ENCODE data around the gene EPOP.
"Not testable (repeated sequence)": the region's sequence is repeated elsewhere in the genome, so short reads cannot be mapped to it uniquely, and the experiment has no call there.

The EPOP gene

DNA sequence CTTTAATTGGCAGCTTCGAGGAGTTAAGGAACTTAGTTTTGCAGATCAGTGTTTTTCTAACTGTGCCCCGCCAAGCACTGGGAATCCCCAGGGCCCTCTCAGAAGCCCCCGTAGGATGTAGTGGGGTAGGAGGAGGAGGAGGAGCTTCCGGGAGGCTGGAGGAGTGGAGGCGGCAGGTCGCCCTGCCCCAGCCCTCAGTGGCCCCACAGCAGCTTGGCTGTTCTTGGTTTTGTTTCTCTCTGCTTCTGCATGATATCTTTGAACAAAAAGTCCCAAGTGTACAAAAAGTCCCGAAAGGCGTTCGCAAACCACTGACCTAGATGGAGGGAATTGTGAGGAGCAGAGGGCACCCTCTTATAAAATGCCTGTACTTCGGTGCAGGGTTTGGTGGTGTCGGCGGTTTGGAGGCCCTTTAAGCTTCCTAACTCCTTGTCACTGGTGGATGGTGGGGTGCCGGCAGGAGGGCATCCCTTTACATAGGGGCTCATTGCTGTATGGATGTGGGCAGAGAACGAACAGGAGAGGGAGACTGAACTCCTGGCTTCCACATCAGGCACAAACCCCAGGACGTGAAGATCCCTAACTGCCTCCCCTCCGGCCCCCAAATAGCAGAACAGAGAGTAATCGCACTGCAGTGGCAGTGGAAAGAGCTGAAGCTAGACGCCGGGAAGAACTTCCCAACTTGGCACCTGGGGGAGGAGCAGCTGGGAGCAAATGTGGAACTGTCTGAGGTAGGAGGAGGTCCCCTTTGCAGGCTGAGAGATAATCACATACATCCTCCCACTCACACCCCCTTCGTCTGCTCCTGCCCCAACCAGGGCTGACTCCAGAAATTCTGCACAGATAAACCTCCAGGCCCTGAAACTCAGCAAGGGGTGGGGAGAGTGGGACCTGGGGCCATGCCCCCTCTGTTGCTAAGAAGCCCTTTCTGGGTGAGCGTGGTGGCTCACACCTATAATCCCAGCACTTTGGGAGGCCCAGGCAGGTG is 20.1 kb downstream of the EPOP start:
- H3F3A ChIP-seq (ENCODE audit: insufficient read depth): no peaks in the 10 kb centered on the region
- H3K4me2 ChIP-seq (ENCODE audit: low read depth, low read length, poor library complexity, severe bottlenecking): no peak overlapping the region
- H3K4me3 ChIP-seq (ENCODE audit: insufficient read depth, low read length, poor library complexity, severe bottlenecking): no peak overlapping the region
- no peak for TF ChIP-seq EZH2phosphoT487 (conservative IDR thresholded peaks at IDR 0.05; ENCODE audit: low read length)
- TF ChIP-seq, protein P1, sequence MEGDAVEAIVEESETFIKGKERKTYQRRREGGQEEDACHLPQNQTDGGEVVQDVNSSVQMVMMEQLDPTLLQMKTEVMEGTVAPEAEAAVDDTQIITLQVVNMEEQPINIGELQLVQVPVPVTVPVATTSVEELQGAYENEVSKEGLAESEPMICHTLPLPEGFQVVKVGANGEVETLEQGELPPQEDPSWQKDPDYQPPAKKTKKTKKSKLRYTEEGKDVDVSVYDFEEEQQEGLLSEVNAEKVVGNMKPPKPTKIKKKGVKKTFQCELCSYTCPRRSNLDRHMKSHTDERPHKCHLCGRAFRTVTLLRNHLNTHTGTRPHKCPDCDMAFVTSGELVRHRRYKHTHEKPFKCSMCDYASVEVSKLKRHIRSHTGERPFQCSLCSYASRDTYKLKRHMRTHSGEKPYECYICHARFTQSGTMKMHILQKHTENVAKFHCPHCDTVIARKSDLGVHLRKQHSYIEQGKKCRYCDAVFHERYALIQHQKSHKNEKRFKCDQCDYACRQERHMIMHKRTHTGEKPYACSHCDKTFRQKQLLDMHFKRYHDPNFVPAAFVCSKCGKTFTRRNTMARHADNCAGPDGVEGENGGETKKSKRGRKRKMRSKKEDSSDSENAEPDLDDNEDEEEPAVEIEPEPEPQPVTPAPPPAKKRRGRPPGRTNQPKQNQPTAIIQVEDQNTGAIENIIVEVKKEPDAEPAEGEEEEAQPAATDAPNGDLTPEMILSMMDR (IDR thresholded peaks at IDR 0.05; ENCODE audit: insufficient read depth, low read length, poor library complexity, severe bottlenecking): no peak
- H3K9me3 ChIP-seq (ENCODE audit: insufficient read depth, low read length): no peaks in the 10 kb centered on the region
- H3K9me2 ChIP-seq (replicated peaks; ENCODE audit: insufficient read depth, low read length): no peaks in the 10 kb centered on the region
- H3K79me2 ChIP-seq (ENCODE audit: insufficient read depth, low read length): no peaks in the 10 kb centered on the region
- H2AFZ ChIP-seq (ENCODE audit: low read depth, low read length, severe bottlenecking): no peak overlapping the region
- H3K27ac ChIP-seq (ENCODE audit: low read depth, low read length): no peak overlapping the region
- H3K36me3 ChIP-seq (ENCODE audit: low read length): no peaks in the 10 kb centered on the region
- H4K20me1 ChIP-seq (ENCODE audit: low read depth, low read length): no peaks in the 10 kb centered on the region
- no peaks in the 10 kb centered on the region for H3K27me3 ChIP-seq (ENCODE audit: low read length)
- no peak overlapping the region for H3K9ac ChIP-seq (ENCODE audit: low read length)

DNA sequence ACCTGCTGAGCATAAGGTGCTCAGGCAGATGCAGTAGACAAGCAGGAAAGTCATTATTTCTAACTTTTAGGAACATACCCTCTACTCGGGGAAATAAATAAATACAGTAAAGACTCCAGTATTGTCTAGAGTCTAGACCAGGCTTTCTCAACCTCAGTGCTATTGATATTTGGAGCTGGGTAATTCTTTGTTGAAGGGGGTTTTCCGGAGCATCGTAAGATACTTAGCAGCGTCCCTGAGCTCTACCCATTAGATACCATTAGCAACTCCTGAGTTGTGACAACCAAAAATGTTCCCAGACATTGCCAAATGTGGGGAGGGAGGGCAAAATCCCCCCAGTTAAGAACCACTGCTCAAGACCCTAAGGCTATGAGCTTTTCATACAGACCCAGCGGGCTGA is 21.1 kb downstream of the EPOP start:
- H3K36me3 ChIP-seq (ENCODE audit: low read length): no peaks in the 10 kb centered on the region
- H3K9ac ChIP-seq (ENCODE audit: low read length): no peak overlapping the region
- H2AFZ ChIP-seq (ENCODE audit: low read depth, low read length, severe bottlenecking): no peak overlapping the region
- no peak overlapping the region for H3K4me2 ChIP-seq (ENCODE audit: low read depth, low read length, poor library complexity, severe bottlenecking)
- no peaks in the 10 kb centered on the region for H3F3A ChIP-seq (ENCODE audit: insufficient read depth)
- no peaks in the 10 kb centered on the region for H3K79me2 ChIP-seq (ENCODE audit: insufficient read depth, low read length)
- H3K9me3 ChIP-seq (ENCODE audit: insufficient read depth, low read length): no peaks in the 10 kb centered on the region
- no peak overlapping the region for H3K27ac ChIP-seq (ENCODE audit: low read depth, low read length)
- H3K9me2 ChIP-seq (replicated peaks; ENCODE audit: insufficient read depth, low read length): no peaks in the 10 kb centered on the region
- no peak overlapping the region for H3K4me3 ChIP-seq (ENCODE audit: insufficient read depth, low read length, poor library complexity, severe bottlenecking)
- H4K20me1 ChIP-seq (ENCODE audit: low read depth, low read length): no peaks in the 10 kb centered on the region
- TF ChIP-seq EZH2phosphoT487 (conservative IDR thresholded peaks at IDR 0.05; ENCODE audit: low read length): no peak
- TF ChIP-seq, protein P1 (IDR thresholded peaks at IDR 0.05; ENCODE audit: insufficient read depth, low read length, poor library complexity, severe bottlenecking): no peak
- H3K27me3 ChIP-seq (ENCODE audit: low read length): no peaks in the 10 kb centered on the region

DNA sequence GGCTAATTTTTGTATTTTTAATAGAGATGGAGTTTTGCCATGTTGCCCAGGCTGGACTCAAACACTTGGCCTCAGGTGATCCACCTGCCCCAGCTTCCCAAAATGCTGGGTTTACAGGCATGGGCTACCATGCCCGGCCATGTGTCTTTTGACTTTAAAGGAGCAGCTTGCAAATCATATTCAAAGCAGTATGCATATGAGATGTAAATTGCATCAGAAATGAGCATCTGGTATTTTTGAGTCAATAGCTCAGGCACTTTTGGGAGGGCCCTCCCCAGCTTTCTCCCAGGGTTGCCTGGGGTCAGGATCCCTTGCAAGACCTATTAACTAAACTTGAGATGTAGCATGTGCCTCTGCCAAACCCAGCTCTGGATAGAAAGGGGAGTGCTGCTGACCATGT is 21.5 kb downstream of the EPOP start:
- Histone ChIP-seq H3F3A (ENCODE audit: insufficient read depth) (no peaks in the 10 kb centered on the region), H3K4me2 (ENCODE audit: low read depth, low read length, poor library complexity, severe bottlenecking) (no peak overlapping the region), H3K36me3 (ENCODE audit: low read length) (no peaks in the 10 kb centered on the region), H3K9ac (ENCODE audit: low read length) (no peak overlapping the region), H2AFZ (ENCODE audit: low read depth, low read length, severe bottlenecking) (no peak overlapping the region), H3K27ac (ENCODE audit: low read depth, low read length) (no peak overlapping the region), H3K27me3 (ENCODE audit: low read length) (no peaks in the 10 kb centered on the region), H3K9me3 (ENCODE audit: insufficient read depth, low read length) (no peaks in the 10 kb centered on the region), H3K79me2 (ENCODE audit: insufficient read depth, low read length) (no peaks in the 10 kb centered on the region), H4K20me1 (ENCODE audit: low read depth, low read length) (no peaks in the 10 kb centered on the region), H3K4me3 (ENCODE audit: insufficient read depth, low read length, poor library complexity, severe bottlenecking) (no peak overlapping the region), H3K9me2 (replicated peaks; ENCODE audit: insufficient read depth, low read length) (no peaks in the 10 kb centered on the region)
- TF ChIP-seq EZH2phosphoT487 (conservative IDR thresholded peaks at IDR 0.05; ENCODE audit: low read length): no peak
- TF ChIP-seq, protein P1 (IDR thresholded peaks at IDR 0.05; ENCODE audit: insufficient read depth, low read length, poor library complexity, severe bottlenecking): no peak

GRCh38 chr17:38650653-38651173 is 24.0 kb downstream of the EPOP start:
- not testable (repeated sequence) for H3K4me2 ChIP-seq (ENCODE audit: low read depth, low read length, poor library complexity, severe bottlenecking); H3K27ac ChIP-seq (ENCODE audit: low read depth, low read length); H2AFZ ChIP-seq (ENCODE audit: low read depth, low read length, severe bottlenecking); H4K20me1 ChIP-seq (ENCODE audit: low read depth, low read length); H3K79me2 ChIP-seq (ENCODE audit: insufficient read depth, low read length); H3K36me3 ChIP-seq (ENCODE audit: low read length); H3K9me3 ChIP-seq (ENCODE audit: insufficient read depth, low read length); H3K27me3 ChIP-seq (ENCODE audit: low read length); H3K4me3 ChIP-seq (ENCODE audit: insufficient read depth, low read length, poor library complexity, severe bottlenecking); H3K9me2 ChIP-seq (replicated peaks; ENCODE audit: insufficient read depth, low read length); H3K9ac ChIP-seq (ENCODE audit: low read length); H3F3A ChIP-seq (ENCODE audit: insufficient read depth)
